ENCODE measurements around the gene TNNT3.

The TNNT3 gene

DNA sequence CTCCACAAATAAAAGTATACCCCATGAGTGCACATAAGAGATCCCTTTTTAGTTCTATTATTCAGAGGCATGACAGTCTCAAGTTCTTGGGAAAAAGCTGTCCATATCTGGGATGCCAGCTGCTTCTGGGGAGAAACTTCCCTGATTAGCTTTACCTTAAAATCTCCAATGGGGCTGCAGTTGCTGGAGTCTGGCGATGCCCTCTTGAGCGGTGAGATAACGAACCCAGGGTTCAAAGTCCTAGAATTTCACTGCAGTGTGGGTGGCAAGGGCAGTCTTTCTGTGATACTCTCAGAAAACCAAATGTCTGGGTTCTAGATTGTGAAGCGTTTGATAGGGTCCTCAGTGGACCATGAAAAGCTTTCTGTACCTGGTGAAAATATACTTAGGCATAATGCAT, 20.4 kb upstream of the TNNT3 start:
- DNase-seq: no peak

DNA sequence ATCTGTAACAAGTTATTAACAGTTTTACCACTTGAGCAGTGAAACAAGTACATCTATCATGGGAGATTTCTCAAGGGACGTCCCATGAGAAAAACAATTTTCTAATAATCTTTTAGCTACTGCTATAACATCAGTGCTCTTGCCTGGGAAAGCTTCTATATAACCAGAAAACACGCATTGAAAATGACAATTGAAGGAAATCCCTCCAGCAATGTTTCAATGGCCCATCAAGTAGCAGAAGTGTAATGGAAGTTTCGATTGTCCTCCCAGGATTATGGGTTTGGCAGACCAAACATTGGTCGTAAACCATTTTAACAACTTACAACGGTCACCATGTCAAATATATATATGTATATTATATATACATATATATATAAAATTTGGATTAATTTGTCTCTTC, 19.8 kb upstream of the TNNT3 start:
- no peak for DNase-seq

DNA sequence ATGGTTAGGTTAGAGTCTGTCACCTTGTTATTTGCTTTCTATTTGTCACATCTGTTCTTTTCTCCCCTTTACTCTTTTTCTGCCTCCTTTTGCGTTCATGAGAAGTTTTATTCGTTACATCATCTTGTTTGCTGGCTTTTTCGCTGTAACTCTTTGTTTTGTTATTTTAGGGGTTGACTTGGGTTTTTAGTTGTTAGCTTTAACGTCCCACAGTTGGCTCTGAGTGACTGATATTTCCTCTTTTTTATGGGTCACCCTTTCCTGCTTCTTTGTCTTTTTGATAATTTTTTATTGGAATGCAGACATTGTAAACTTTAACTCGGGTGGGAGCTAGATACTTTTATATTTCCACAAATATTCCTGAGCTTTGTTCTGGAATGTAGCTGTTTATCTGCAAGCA, 13.3 kb upstream of the TNNT3 start:
- DNase-seq: no peak

DNA sequence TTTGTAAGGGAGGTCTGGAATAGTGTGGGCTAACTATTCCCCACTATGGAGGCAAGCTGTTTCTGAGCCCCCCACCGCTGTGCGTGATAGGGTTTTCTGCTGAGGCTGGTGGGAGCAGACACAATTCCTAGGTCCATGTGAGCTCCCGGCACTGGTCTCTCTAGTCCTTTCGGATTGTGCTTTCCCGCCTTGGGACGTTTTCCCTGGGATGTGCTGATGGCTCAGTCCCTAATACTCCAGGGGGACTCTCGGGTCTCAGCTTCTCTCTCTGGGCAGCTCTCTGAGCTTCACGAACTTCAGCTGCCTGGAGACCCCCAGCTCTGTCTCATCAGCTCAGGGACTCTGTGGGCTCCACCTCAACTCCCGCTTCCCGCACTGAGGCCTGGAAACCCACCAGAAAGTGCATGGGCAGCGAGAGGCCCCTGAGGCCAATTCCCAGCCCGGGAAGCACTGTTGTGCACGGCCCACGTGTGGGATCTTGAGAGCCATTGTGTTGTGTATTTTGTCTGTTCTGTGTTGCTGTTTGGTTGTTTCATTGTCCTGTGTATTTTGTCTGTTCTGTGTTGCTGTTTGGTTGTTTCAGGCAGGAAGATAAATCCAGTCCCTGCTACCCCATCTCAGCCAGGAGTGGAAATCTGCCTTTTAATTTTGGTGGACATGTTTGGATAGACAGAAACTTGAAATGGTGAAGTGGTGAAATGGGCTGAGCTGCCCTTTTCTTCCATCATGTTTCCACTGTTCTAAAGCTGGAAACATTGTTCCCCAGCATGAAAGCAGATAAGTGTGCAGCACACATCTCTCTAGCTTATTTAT, 12.7 kb upstream of the TNNT3 start:
- no peak for DNase-seq

DNA sequence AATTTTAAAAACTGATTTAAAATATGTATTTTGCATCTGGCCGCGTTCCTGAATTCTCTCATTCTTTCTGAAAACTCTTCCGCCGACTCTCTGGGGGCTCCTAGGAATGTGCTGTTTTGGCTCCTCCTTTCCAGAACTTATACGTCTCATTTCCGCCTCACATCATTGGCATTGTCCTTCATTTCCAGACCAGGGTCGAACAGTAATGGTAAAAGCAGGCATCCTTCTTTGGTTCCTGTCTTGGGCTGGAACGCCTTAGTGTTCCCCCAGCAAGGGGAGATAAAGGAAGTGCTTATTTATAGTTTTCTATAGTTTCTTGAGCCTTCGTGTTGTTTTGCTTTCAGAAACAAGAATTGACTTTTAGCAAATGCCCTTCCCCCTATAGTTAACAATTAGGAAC, 10.9 kb upstream of the TNNT3 start:
- no peak for DNase-seq

DNA sequence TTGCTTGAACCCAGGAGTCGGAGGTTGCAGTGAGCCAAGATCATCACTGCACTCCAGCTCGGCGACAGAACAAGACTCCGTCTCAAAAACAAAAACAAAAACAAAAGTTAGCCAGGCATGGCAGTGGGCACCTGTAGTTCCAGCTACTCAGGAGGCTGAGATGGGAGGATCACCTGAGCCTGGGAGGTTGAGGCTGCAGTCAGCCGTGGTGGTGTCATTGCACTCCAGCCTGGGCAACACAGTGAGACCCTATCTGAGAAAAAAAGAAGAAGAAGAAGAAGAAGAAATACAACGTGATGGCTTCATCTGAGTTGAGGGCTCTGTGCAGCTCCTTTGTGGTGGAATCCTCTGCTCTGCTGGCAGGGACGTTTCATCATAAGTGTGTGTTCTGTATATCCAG, 10.0 kb upstream of the TNNT3 start:
- DNase-seq: no peak

DNA sequence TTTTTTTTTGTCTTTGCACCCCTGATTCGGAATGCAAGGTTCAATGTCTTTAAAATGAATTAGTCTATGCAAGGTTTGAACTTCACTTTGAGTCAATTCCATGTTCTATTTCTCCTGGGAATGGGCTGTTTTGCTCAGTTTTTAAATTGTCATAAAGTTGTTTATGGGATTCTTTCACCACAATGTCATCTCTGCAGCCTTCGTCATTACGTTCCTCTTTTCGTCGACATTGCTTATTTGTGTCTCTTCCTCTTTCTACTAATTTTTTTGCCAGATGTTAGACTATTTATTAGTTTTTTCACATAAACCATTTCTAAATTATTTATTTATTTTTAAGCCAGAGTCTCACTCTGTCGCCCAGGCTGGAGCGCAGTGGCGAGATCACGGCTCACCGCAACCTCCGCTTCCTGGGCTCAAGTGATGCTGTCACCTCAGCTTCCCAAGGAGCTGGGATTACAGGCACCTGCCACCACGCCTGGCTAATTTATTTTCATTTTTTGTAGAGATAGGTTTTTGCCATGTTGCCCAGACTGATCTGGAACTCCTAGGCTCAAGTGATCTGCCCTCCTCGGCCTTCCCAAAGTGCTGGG, 7.1 kb upstream of the TNNT3 start:
- no peak for DNase-seq

DNA sequence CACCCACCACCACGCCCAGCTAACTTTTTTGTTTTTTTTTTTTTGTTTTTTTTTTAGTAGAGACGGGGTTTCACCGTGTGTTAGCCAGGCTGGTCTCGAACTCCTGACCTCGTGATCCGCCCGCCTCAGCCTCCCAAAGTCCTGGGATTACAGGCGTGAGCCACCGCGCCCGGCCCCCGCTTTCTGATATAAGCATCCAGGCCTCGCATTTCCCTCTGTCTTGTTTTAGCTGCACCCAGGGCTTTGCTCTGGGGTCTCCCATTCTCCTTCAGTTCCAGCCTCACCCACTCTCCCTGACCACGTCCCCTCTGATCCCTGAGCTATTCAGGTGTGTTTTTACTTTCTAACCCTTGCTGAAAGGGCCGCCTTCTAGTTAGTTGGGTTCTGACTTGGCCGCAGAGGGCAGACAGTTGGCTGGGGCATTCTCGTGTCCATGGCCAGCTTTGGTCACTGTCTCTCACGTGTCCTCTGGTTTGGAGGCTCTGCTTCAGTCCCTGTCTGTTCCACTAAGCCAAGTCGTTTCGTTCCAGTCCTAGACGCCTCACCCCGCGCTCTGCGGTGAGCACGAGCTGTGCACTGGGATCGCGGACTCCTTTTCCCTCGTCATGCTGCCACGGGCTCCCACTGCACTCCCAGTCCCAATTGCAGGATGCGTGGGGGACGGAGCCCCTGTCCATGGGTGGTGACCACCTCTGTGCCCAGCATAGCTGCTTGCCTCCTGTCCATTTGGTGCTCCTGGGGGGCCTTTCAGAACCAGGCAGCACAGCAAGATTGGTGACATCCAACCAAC, 6.0 kb upstream of the TNNT3 start:
- no peak for DNase-seq

DNA sequence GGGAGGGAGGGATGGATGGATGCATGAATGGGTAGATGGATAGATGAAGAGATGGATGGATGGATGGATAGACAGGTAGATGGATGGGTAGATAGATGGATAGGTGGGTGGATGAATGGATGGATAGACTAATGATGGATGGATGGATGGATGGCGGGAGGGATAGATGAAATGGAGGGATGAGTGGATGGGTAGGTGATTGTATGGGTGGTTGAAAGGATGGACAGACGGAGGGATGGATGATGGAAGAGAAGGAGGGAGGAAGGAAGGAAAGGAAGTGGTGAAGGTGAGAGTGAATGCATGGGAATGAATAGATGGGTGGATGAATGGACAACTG, 3.7 kb upstream of the TNNT3 start:
- no peak for DNase-seq

DNA sequence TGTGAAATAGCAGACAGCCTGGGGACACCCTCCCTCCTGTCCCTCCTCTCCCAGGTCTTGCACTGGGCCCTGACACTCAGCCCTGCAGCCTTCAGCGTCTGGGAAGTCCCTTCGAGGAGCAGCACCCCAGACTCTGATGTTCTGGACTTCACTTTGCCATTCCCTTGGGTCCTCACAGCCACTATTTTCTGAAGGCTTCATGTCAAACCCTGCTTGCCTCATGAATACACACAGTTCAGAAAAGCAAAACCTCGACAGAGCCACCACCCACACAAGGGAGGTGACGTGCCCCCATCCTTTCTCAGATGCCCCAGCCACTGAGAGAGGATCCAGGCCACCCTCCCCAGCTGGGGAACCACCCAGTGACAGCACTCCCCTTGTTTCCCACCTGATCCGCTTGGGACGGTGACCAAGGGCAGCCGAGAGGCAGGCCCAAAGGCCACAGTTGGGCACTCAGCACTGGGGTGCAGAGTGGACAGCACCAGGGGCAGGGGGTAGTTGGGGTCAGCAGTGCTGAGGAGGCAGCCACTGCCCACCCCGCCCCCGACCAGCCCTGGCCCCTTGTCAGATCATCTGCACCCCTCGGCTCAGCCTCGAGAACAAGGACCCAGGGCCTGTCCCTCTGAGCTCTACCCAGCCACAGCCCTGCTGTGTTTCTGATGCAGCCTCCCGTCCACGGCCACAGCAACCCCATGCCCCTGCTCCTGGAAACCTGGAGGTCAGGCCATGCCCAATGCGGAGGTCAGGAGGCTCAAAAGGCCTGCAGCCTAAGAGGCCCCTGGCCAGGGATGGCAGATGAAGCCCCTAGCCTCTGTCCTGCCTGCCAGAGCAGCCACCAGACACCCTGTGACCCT, 3.1 kb upstream of the TNNT3 start:
- no peak for DNase-seq

DNA sequence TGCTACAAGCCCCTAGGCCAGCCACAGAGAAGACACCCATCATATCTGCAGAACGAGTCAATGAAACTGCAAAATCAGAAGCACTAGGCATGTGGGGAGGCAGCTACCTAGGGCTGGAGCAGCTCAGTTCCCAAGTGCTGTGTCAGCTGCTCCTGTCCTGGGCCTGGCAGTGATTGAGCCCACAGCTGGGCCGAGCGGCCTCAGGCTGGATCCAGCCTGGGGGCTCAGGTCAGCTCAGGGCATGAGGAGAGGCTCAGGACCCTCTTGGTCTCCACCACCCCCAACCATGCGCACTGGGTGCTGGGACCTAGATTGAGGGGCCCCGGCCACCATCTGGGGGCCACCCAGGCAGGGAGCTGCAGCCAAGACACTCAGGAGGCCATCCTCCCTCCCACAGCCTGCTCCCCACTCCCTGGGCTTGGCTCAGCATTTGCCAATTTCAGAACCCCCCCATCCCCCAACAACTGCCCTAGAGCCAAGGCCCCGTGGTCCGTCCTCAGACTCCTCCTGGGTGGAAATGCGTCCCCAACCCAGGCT, 2.4 kb upstream of the TNNT3 start:
- DNase-seq: no peak

DNA sequence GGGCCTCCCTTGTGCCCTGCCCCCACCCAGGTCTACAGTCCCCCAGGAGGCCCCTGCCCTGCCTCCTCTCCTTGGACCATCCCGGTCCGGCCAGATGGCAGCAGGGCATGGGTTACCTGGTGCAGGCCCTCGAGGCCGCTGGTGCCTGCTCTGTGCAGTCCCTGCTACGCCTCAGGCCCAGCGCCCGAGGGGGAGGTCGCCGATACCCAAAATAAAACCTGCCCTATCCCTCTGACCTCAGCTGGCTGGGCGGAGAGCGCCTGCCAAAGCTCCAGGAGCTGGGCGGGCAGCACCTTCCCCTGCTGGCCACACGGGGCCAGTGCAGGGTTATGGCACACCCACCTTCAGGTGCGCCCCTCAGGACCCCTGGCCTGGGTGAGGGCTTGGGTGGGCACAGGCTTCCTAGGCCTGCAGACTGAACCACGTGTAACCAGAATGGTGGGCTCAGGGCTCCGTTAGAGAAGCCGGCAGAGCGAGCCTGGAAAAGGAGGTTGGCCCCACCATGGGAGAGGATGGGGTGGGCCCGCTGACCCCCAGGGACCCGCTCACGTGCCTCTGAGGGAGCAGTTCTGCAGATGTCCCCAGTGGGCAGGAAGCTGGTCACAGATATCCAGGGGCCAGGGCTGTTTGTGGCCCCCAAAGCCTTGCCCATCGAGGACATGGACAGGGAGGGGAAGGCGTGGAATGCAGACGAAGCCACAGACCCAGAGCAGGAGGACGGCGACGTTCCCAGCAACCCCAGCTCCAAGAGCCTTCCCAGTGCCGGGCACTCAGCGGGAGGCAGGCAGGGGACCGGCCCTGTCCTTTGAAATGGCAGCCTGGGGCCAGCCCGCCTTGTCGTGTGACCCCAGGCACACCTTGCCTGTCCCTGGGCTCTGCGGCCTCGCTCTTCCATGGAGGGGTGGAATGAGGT, 1.7 kb upstream of the TNNT3 start:
- DNase-seq: no peak

DNA sequence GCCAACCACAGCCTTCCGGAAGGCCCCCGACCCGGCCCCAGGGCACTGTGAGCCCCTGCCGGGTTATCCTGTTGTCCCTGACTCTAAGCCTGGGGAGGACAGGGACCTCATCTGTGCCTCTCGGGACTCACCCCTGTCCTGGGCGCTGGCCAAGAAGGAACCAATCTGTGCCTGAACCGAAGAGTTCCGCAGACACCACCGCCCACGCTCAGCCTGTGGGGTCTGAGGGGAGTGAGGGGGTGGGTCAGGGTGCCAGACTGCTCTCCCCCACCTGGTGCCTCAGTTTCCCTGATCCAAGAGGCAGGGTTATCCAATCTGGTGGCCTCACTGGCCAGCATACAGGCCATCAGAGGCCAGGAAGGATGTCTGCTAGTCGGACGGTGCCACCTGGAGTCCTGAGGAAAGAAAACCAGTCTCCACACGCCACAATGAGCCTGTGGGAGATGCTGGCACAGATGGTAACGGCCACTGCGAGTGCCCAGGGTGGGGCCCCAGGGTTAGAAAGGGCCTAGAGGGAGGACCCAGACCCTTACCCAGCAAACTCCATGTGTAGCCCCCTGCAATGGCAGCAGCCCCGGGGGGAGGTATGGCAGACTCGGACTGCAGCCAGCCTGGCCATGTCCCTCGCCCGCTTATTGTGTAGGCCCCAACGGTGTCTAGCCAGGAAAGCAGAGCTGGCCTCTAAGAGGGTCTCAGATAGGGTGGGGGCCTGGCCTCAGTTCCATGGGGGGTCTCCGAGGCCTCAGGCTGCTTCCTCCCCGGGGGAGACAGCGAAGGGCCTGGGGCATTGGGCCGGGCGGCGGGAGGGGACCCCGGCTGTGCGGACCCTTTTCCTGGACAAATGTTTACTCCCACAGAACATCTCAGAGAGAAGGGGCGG, 827 bp upstream of the TNNT3 start:
- DNase-seq: no peak

DNA sequence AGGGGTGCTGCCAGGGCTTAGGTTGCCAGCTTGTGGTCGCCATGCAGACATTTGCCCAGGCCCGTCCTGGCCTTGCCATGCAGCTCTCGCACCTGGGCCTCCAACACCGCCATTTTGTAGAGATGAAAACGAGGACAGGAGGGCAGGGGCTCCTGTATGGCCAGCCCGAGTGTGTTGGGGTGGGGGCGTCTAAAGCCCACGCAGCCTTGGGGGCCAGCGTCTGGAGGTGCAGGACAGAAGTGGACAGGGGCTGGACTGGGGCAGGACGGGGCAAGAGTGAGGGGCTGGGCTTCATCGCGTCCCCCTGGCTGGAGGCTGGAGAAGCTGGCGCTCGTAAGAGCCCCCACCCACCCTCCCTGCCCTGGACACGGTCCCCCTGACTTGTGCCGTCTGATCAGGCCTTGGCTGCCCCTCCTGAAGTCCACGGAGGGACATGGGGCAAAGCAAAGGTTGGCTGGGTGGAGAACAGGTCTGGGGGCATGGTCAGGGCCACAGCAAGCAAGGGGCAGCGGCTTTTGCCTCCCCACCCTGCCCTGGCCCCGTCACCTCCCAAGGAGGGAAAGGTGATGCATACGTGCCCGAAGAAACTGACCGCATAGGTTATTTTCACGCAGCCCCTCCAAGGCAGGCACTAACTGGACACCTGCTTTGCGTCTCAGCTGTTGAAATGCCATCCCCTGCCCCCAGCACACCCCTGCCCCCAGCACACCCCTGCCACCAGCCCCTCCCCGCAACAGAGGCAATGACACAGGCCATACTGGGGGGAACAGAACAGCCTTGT, 815 bp downstream of the TNNT3 start:
- DNase-seq: no peak

DNA sequence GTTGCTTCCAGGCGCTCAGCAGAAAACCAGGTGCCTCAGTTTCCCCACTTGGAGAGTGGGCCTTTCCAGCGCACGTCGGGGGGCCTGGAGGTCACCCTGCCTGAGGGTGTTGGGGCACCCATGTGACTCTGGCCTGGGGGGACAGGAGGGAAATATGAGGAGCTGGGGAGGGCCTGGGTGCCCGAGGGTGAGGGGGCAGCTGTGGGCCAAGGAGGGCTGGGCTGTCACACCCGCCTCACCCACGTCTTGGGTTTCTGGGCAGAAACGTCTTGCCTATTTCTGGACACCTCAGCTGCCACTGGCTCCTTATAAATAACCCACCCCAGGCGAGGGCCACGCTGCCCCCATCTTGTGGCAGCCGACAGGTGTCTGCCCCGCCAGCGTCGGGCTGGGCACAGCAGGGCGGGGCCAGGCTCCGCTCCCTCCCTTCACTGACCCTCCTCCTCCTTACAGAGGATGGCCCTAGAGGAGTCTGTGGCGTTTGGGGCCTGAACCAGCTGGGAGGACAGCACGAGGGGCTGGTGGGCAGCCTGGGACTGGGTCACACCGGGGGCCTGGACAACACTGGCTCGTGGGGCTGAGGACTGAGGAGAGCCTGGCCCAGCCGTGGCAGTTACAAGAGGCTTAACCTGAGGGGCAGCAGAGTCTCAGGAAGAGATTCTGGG, 1.5 kb downstream of the TNNT3 start:
- DNase-seq: no peak

DNA sequence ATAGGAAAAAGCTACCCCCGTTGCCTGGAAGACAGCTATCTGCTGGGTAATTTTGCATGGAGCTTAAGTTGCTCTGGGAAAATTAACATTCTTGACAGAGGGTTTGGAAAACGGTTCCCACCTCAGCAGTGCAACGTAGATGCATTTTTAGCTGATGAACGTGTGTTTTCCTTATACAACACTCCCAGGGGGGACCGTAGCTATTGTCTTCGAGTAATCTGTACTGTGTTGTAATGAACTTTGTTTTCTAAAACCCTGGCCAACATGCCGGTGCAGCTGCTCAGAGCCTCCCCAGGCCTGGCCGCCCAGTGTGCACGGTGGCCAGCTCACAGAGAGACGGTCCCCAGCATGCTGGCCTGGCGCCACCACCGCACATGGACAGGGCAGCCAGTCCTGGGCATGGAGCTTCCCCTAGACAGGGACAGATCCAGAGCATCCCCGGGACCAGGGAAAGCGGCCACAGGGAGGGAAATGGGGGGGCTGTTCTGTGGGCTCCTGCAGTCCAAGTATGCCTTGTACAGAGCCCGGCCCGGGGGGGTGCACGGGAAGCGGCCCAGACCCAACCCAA, 2.2 kb downstream of the TNNT3 start:
- no peak for DNase-seq

DNA sequence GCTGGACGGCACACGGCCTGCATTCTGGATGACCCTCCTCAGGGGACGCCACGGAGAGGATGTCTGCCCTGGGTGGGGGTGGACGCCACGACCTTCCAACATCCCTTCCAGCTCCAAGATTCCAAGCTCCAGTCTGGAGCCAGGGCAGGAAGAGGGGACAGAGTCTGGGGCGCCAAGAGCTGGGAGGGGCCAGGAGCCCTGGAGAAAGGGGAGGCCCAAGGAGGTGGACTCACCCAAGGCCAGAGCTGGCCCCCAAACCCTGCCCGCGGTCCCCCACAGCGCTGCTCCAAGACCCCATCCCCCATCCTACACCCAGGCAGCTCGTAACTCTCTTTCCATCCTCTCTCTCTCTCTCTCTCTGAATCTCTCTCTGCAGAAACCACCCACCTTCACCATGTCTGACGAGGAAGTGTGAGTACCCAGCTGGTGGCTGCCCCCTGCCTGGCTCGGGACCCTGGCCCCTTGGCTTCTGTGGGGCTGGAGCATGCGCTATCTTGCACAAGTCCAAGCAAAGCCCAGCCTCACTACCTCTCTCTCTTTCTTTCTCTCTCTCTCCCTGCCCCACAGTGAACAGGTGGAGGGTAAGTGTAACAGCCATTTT, 3.1 kb downstream of the TNNT3 start:
- no peak for DNase-seq

DNA sequence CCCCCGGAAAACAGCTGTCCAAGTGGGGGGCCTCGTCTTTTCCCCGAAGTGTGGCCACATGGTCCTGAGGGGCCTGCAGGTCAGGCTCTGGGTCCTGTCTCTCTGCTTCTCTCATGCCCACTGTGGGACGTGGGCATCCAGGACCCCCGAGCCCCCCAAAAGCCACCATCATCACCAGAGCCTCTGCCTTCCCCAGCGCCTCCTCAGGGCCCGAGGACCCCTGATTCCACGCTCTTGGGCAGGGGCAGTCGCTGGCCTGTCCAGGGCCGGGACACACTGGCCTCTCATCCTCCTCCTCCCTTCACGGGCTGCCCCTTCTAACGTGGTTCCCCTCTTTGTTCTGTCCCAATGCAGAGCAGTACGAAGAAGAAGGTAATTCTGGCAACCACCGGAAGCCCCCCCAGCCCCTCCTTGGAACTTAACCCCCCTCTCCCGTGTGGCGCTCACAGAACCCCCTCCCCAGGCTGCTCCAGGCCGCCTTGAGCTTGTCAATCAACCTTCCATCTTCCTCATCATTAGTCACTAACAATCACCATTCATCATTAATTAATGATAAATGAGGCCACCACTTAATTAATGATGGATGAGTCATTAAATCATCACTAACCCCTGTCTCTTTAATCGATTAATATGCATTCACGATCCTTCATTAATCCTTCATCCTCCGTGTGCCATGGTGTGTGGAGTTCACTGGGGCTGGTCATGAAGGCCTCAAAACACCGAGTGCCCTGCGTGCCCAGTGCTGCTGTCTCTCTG, 3.9 kb downstream of the TNNT3 start:
- no peak for DNase-seq
